Retinal pigment epithelial cell (primary cell): Measurements from ENCODE around the gene MYZAP.

ENCODE experiments used
- DNase-seq: peaks from one replicate; pipeline ENCODE4 v3.0.0-alpha.2; 2010; ENCODE audit warnings: low read depth
- H3K4me3 ChIP-seq: 2 replicates; pipeline ENCODE4 v1.5.1; 2011; ENCODE audit warnings: mild to moderate bottlenecking, low read length, control low read depth, moderate library complexity
- TF ChIP-seq, protein P1 (sequence below): conservative IDR thresholded peaks from 2 replicates; pipeline ENCODE4 v1.5.1; 2011; ENCODE audit warnings: low read depth, low read length, control low read depth, inconsistent platforms

MYZAP gene

DNA sequence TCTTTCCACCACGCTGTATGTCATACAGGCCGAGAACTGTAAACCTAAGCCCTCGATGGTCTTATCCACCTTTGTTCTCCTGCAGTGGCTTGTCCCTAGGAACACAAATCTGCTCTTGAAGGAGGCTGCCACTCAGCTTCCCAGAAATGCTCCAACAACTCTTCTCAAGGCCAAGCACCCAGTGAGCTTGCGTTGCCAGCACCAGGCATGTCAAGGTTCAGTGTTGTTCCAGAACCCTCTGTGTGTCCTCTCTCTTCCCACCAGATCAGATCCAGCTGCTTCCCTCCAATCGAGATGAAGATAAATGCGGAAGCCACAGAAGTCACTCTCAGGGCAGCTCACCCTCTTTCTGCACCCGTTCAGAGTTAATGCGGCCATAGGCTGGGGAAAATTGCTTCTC is 11.3 kb upstream of the MYZAP start:
- no peak overlapping the region for H3K4me3 ChIP-seq
- TF ChIP-seq, protein P1, sequence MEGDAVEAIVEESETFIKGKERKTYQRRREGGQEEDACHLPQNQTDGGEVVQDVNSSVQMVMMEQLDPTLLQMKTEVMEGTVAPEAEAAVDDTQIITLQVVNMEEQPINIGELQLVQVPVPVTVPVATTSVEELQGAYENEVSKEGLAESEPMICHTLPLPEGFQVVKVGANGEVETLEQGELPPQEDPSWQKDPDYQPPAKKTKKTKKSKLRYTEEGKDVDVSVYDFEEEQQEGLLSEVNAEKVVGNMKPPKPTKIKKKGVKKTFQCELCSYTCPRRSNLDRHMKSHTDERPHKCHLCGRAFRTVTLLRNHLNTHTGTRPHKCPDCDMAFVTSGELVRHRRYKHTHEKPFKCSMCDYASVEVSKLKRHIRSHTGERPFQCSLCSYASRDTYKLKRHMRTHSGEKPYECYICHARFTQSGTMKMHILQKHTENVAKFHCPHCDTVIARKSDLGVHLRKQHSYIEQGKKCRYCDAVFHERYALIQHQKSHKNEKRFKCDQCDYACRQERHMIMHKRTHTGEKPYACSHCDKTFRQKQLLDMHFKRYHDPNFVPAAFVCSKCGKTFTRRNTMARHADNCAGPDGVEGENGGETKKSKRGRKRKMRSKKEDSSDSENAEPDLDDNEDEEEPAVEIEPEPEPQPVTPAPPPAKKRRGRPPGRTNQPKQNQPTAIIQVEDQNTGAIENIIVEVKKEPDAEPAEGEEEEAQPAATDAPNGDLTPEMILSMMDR: no peak
- DNase-seq: no peak

DNA sequence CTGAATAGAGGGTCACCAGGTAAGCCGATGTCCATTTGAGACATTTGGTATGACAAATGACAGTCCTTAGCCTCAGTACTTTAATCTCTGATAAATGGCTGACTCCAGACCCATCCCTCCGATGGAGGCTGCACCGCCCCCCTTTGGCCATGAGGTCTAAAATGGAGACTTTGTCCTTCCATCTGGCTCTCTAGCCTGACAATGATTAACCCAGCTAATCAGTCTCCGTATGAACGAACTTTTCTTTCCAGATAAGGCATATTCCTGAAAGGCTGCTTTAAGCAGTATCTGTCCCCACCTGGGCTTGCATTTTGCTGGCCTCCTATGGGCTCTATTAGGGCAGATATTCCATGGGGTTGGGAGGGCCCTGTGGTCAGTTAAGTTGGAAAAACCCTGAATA is 10.8 kb upstream of the MYZAP start:
- no peak for DNase-seq
- H3K4me3 ChIP-seq: no peak overlapping the region
- TF ChIP-seq, protein P1: no peak

DNA sequence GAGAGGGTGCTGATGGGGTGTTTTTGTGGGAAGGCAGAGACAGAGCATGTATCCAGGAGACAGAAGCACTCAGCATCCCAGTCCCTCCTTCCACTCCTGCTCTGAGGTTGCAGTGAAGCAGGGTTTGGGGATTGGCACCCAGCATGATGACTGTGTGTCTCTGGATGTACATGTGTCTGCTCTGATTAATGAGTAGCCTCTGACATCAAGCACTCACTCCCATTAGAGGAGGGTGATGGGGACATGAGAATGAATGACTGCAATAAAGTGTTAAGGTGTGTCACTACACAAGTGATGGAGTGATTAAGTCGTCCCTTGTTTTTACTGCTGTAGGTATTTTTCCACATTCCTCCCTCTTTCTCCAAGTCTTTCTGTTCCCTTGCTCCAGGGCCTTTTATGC is 9.6 kb upstream of the MYZAP start:
- TF ChIP-seq, protein P1: no peak
- DNase-seq: no peak
- no peak overlapping the region for H3K4me3 ChIP-seq

DNA sequence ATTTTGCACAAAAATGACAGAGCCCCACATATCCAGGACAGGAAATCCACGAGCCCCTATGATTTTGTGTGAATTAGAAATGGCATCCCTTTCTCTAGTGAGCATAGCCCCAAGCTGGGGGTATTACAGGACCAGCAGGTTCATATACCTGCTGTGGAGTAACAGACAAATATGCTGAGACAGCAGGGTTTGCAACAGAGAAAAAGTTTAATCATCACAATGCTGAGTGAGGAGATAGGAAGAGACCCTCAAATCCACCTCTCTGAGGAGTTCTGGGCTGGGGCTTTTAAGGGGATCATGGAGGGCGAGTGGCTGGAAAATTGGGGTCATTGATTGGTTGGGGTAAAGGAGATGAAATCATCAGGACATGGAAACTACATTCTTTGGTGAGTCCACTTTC is 8.4 kb upstream of the MYZAP start:
- TF ChIP-seq, protein P1: no peak
- H3K4me3 ChIP-seq: no peak overlapping the region
- DNase-seq: no peak

DNA sequence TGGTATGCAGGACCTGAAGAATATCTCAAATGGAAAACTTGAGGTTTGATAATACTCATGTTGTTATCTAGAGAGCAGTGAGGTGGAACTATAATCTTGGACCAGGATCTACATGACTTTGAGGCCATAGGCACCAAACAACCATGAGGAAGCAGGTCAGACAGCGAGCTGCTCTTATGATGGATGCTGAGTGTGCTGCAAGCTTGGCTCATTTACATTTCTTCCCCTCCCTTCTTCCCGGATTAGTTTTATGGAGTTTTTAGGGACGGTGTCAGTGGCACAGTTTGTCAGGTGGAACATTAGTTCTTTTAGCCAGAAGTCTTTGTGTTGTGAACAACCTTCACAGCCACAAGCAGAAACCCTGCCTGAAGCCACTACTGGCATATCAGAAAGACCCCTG is 8.0 kb upstream of the MYZAP start:
- no peak for DNase-seq
- TF ChIP-seq, protein P1: no peak
- H3K4me3 ChIP-seq: no peak overlapping the region

DNA sequence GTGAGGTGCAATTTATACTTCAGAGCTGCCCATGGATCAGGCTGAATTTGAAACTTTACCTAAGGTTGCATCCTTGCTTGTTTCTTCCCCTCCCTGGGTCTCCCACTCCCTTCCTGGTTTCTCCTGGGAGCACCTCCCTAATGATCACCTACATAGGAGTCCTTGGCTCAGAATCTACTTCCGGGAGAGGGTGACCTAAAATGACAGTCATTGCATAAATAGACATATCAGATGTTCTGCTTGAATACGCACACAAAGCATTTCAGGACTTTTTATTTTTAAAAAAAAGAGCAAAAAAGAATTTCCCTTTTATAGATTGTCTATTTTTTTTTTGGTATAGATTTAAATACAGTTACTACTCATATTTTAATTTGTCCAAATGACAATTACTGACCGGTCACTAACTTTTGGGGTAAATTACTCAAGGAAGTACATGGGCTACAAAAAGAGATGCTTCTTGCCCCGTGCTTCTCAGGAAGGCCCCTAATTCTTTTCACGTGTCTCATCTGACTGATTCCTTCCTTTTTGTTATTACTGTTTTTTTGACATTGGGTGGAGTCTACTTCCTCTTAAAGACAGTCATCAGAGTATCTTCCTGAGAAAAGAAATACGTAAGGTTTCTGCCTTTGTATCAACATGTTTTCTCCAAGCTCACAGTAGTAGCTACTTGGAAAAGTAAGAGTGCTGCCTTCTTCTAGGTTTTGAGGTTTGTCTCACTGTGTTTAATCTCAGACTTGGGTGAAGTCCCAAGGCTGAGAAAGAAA is 4.9 kb upstream of the MYZAP start:
- no peak for DNase-seq
- H3K4me3 ChIP-seq: no peak overlapping the region
- TF ChIP-seq, protein P1: no peak

DNA sequence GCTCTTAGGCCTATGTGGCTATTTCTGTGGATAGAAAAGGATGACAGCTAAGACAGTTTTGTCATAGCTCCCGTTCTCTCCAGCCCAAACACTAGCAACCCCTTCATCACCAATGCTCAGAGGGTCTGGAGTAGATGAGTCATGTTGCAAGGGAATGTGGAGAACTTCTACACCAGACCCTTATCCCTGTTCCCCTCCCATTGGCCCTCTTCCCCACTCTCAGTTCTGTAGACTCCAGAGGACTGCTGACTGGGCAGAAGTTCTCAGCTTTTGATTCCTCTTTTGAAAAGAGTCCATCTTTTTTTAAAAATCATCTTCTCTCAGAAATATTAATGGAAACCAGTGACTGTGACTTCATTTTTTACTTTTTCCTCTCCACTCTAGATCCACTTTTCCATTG is 2.4 kb upstream of the MYZAP start:
- DNase-seq: no peak
- H3K4me3 ChIP-seq: no peak overlapping the region
- TF ChIP-seq, protein P1: no peak
